ENCODE data around the gene ATG13. TPM values are rescaled to one million over a fixed set of nuclear protein-coding genes. Genes with fewer than 3 reads are reported as not detected.

The ATG13 gene
- total and polyA plus RNA-seq, 2 of the 4 experiments (the other 2 are of a cell fraction): 43.0 to 49.7 TPM

- peak within 1 kb of the TSS; percentile 92 for H2AFZ ChIP-seq (replicated peaks; ENCODE audit: low read length, poor library complexity)
- no peak within 1 kb of the TSS for H2BK15ac ChIP-seq (ENCODE audit: low read depth, low read length)
- no peaks in the 10 kb centered on the region for H3K27me3 ChIP-seq (ENCODE audit: control insufficient read depth, insufficient read depth, low read length)
- BruUV-seq (replicated peaks): TSS peak; percentile 37
- intact Hi-C loops (cut with micrococcal nuclease) (no loop called here), dilution Hi-C loops (cut with HindIII; ENCODE audit: low sequenced_read_pairs, unreplicated experiment) (no loop called here), in situ Hi-C loops (cut with MboI; ENCODE audit: low sequenced_read_pairs) (no loop called here)
- peak within 1 kb of the TSS; percentile 77 for H3K27ac ChIP-seq (ENCODE audit: insufficient read depth, low read length)
- H4K20me1 ChIP-seq (ENCODE audit: insufficient read depth, low read length): peaks cover 23% of the 10 kb centered on the region
- ATAC-seq (ENCODE audit: low read depth): peak; percentile 98
- WGBS, 2 experiments (ENCODE audit: extremely low coverage in 2 of 2, insufficient read length in 1 of 2): 0% methylated on average over 14 of the region's 54 CpGs; no CpG with 5 or more reads in 1 of the 2 experiments
- POLR2A ChIA-PET (ENCODE audit: unreplicated experiment): no interaction called here
- no peaks in the 10 kb centered on the region for H3K36me3 ChIP-seq (ENCODE audit: control insufficient read depth, insufficient read depth, low read length)
- peak within 1 kb of the TSS; percentile 61 for H2AK5ac ChIP-seq (ENCODE audit: low read depth, low read length)
- no peaks in the 10 kb centered on the region for H3K9me3 ChIP-seq (ENCODE audit: control insufficient read depth, insufficient read depth, low read length)
- peak within 1 kb of the TSS; percentile 5; the same call in 1 of the 2 replicates for H3K56ac ChIP-seq (ENCODE audit: extremely low read depth, insufficient read depth, low read length)
- H3K79me1 ChIP-seq (ENCODE audit: low read depth in 1 of 2, low read length in 2 of 2): peaks cover 4 to 33% of the 10 kb centered on the region in 2 experiments; a peak in 3 of 4 replicates
- H4K5ac ChIP-seq (ENCODE audit: low read depth, low read length): peak within 1 kb of the TSS; percentile 83
- peak within 1 kb of the TSS; percentile 47 for H3K23ac ChIP-seq (ENCODE audit: low read depth, low read length)
- 0 out of 2 replicates have a peak within 1 kb of the TSS, but pooled peaks have one; percentile 11 for H2BK20ac ChIP-seq (ENCODE audit: low read depth, low read length)
- no peaks in the 10 kb centered on the region for H3K9me1 ChIP-seq (ENCODE audit: insufficient read depth, low read length)
- H2AK9ac ChIP-seq (replicated peaks; ENCODE audit: low read depth, low read length, poor library complexity): peak within 1 kb of the TSS; percentile 95
- TF ChIP-seq CEBPB (IDR thresholded peaks at IDR 0.05; ENCODE audit: low read depth, low read length): 0 out of 2 replicates have a peak, but pooled peaks have one; percentile 6
- TF ChIP-seq POLR2A (IDR thresholded peaks at IDR 0.05; ENCODE audit: low read depth, low read length): peak; percentile 75; the same call in 1 of the 2 replicates
- peak; percentile 36 for TF ChIP-seq RCOR1 (IDR thresholded peaks at IDR 0.05; ENCODE audit: insufficient replicate concordance, low read length)
- no peak for TF ChIP-seq BHLHE40 (IDR thresholded peaks at IDR 0.05; ENCODE audit: low read depth, low read length)
- peak within 1 kb of the TSS; percentile 84 for H3K14ac ChIP-seq (replicated peaks; ENCODE audit: low read depth, low read length)
- H4K8ac ChIP-seq (ENCODE audit: low read depth in 2 of 2, low read length in 2 of 2): peak within 1 kb of the TSS; percentile 71 to 89
- peak within 1 kb of the TSS; percentile 4; the same call in 1 of the 2 replicates for H2BK120ac ChIP-seq (ENCODE audit: low read depth, low read length)
- peak within 1 kb of the TSS; percentile 22; the same call in 1 of the 2 replicates for H4K91ac ChIP-seq (ENCODE audit: insufficient read depth, low read depth, low read length)
- H3K4me3 ChIP-seq (ENCODE audit: insufficient read depth, low read depth, low read length): peak within 1 kb of the TSS; percentile 76
- peaks cover 4% of the 10 kb centered on the region; the same call in 1 of the 2 replicates for H3K4me1 ChIP-seq (ENCODE audit: control insufficient read depth, insufficient read depth, low read length)
- H3K18ac ChIP-seq (ENCODE audit: low read depth, low read length): peak within 1 kb of the TSS; percentile 14; the same call in 1 of the 2 replicates
- H2BK5ac ChIP-seq (ENCODE audit: low read depth, low read length, poor library complexity, severe bottlenecking): peak within 1 kb of the TSS; percentile 44
- DNase-seq: peak; percentile 92
- peak within 1 kb of the TSS; percentile 85 for H3K4ac ChIP-seq (ENCODE audit: low read depth, low read length)
- peak within 1 kb of the TSS; percentile 99 for H3K4me2 ChIP-seq (ENCODE audit: low read depth, low read length)
- CTCF ChIA-PET: interaction anchor here (0.6 kb wide), 1 partner anchor 69 kb away, joined by 4 read pairs; no protein-coding TSS in a partner anchor
- peak within 1 kb of the TSS; percentile 83 for H3K9ac ChIP-seq (ENCODE audit: low read depth, low read length)
Measured at GRCh38 chr11:46593550-46594373, 23.6 kb upstream of the ATG13 start, which contains the start of gene AMBRA1. TSS of gene AMBRA1 (minus strand) at chr11:46594023. CDS start at chr11:46548380, 45,643 bp downstream.

All from IMR-90 (cell line).